ENCODE results near the gene ZNHIT3.

Gene ZNHIT3

DNA sequence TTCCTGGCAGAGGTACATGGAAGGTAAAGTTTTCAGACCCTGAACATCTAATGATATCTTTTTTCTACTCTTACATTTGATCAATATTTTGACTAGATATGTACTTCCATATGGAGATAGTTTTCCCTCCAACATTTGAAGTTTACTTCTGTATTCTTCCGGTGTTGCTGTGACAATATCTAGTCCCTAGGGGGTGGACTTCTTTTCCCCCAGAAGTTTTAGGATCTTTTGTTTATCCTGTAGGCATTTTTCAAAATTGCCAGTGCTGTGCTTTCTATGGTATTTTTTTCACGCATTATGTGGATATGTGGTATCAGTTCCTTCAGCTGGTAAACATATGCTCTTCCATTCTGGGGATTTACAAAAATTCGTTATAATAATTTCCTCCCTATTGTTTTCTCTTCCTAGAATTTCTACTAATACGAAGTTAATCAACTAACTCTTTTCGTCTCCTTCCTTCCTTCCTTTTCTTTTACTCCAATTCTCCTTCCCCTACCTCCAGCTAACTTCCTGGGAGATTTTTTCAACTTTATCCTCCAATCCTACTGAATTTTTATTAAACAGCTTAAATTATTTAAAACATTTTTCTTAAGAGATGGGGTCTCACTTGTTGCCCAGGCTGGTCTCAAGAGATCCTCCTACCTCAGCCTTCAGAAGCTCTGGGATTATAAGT is 26.1 kb upstream of the ZNHIT3 start:
- ChIA-PET POLR2A (no interaction called here), CTCF (no interaction called here)
- no peak overlapping the region for H3K4me3 ChIP-seq (ENCODE audit: low read depth, low read length)
- DNase-seq (ENCODE audit: low read depth, low spot score), result no peak
- TF ChIP-seq, protein P1, sequence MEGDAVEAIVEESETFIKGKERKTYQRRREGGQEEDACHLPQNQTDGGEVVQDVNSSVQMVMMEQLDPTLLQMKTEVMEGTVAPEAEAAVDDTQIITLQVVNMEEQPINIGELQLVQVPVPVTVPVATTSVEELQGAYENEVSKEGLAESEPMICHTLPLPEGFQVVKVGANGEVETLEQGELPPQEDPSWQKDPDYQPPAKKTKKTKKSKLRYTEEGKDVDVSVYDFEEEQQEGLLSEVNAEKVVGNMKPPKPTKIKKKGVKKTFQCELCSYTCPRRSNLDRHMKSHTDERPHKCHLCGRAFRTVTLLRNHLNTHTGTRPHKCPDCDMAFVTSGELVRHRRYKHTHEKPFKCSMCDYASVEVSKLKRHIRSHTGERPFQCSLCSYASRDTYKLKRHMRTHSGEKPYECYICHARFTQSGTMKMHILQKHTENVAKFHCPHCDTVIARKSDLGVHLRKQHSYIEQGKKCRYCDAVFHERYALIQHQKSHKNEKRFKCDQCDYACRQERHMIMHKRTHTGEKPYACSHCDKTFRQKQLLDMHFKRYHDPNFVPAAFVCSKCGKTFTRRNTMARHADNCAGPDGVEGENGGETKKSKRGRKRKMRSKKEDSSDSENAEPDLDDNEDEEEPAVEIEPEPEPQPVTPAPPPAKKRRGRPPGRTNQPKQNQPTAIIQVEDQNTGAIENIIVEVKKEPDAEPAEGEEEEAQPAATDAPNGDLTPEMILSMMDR (IDR thresholded peaks at IDR 0.05; ENCODE audit: insufficient read depth, low read length, missing control alignments), result no peak

DNA sequence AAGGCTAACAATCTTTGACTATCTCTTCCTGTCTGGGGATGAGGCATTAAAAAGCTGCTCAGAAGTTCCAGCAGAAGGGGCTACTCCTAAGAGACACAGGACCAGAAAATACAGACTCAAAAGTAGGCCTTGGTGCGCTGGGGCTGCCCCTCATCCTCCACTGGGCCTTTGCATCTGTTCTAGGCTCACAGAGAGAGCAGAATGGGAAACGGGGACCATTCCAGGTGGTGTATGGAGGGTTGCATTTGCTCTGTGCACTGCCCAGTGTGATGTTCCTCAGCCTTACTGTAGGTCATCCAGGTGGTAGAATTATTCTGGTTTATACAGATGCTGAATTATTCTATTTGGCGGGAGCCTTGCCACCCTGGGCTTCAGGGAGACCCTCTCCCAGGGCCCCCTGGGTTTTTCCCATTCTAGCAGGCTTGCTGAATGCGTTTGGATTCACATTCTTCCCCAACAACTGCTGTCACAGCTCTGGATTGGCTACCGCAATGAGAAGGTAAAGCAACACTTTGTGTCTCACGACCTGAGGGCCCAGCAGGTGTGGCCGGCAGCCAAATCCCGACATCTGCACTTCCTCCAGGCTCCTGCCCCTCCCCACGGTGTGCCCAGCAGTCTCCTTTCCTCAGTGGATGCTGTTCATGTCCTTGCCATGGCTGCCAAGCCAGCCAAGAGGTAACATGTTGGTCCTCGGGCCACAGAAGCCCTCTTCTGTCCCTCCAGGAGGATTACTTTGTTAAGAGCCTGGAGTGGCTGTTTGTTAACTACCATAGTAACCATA is 25.0 kb upstream of the ZNHIT3 start:
- H3K4me3 ChIP-seq (ENCODE audit: low read depth, low read length), result no peak overlapping the region
- no peak for DNase-seq (ENCODE audit: low read depth, low spot score)
- POLR2A ChIA-PET, result no interaction called here
- TF ChIP-seq, protein P1 (IDR thresholded peaks at IDR 0.05; ENCODE audit: insufficient read depth, low read length, missing control alignments), result no peak
- CTCF ChIA-PET, result no interaction called here

DNA sequence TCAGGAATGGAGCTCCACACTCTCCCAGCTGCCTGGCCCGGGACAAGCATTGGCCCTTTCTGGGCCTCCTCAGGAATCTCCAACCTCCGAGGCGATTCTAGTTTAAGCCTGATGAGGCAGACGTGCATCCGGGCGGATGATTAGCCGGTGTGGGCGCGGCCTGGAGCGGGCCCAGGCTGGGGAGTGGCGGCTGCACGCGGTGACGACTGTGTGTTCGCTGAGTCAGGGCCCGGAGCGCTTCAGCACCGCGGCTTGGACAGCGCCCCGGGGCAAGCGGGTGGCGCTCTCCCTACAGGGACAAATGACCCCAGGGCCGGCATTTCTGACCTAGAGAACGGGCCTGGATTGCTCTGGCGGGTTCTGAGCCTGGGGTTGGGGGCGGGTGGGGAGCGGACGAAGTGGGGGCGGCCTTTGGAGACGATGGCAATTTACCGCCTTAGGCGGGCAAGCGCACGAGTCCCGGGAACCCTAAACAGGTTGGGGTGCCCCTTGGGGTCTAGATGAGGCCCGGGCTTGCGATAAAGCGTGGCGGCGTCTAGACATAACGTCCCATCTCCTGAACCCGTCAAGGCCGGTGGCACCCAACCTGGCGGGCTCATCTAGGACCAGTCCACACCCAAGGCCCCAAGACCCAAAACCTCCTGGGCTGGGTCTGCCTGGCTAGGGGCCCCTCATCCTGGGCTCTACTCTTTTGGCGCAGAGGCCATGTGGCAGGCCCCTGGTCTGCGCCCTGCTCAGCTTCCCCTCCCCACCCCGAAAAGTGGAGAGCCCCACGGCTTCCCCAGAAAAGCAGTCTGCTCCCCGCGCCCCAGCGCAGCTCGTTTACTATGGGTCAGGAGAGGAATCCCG is 22.3 kb upstream of the ZNHIT3 start:
- ChIA-PET POLR2A (no interaction called here), CTCF (interaction anchor here (1.4 kb wide), 1 partner anchor 19 kb away, joined by 6 read pairs; no protein-coding TSS in a partner anchor)
- H3K4me3 ChIP-seq (ENCODE audit: low read depth, low read length), result no peak overlapping the region
- TF ChIP-seq, protein P1 (IDR thresholded peaks at IDR 0.05; ENCODE audit: insufficient read depth, low read length, missing control alignments), result no peak
- DNase-seq (ENCODE audit: low read depth, low spot score), result no peak

DNA sequence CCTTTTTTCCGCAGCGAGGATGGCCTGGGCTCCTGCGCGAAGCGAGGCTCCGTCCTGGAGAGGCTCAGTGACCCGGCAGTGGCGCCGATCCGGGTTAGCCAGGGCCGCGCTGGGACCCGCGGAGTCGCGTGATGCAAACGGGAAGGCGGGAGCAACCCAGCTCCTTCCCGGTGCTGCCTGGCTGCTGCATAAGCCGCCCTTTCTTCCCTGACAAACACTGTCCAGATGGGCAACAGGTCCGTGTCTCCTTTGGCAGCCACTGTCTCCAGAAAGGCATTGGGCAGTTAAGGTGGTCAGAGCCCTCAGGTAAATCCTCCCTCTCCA is 21.8 kb upstream of the ZNHIT3 start:
- CTCF ChIA-PET, result no interaction called here
- H3K4me3 ChIP-seq (ENCODE audit: low read depth, low read length), result no peak overlapping the region
- no peak for DNase-seq (ENCODE audit: low read depth, low spot score)
- POLR2A ChIA-PET, result no interaction called here
- TF ChIP-seq, protein P1 (IDR thresholded peaks at IDR 0.05; ENCODE audit: insufficient read depth, low read length, missing control alignments), result no peak

DNA sequence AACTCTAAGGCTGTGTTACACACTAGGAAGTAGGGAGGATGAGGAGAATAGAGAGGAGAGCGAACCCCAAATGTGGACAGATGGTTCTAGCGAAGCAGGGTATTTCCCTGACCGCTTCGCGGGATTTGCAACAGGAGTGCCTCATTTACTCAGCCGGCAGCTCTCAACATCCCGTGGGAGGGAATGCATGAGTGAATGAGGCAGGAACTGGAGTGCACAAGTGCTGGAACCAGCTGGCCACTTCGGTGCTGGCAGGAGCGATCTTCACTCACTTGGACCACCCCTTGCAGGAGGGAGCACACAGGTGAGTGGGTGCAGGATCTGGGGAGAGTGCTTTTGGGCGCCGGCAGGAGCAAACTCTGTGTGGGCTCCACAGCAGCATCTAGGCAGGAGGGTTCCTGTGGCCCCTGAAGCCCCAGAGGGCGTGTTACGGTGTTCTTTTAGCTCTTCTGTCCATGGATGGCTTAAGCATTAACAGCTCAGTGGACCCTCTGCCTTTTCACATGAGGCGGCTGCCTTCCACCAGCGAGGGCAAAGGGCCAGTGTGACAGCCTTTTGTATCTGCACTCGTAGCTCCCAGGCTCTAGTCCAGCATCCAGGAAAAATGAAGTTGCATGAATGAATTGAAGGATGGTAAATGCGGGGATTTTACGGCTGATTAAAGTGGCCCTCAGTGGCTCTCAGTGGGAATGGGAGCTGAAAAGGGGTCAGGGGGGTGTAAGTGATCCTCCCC is 17.4 kb upstream of the ZNHIT3 start:
- TF ChIP-seq, protein P1 (IDR thresholded peaks at IDR 0.05; ENCODE audit: insufficient read depth, low read length, missing control alignments), result no peak
- no peak overlapping the region for H3K4me3 ChIP-seq (ENCODE audit: low read depth, low read length)
- ChIA-PET POLR2A (no interaction called here), CTCF (interaction anchor here (2.0 kb wide), 1 partner anchor 14 kb away, joined by 7 read pairs; no protein-coding TSS in a partner anchor)
- DNase-seq (ENCODE audit: low read depth, low spot score), result no peak
